ENCODE data around the gene APOE.

Gene APOE

GRCh38 chr19:44900328-44901244 lies 5.0 kb upstream of the APOE start:
- peaks cover 49% of the 10 kb centered on the region for H3K36me3 ChIP-seq (replicated peaks; ENCODE audit: low read depth, low read length)

DNA sequence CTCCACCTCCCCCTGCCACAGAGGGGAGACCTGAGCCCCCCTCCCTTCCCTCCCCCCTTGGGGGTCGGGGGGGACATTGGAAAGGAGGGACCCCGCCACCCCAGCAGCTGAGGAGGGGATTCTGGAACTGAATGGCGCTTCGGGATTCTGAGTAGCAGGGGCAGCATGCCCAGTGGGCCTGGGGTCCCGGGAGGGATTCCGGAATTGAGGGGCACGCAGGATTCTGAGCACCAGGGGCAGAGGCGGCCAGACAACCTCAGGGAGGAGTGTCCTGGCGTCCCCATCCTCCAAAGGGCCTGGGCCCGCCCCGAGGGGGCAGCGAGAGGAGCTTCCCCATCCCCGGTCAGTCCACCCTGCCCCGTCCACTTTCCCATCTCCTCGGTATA lies 2.4 kb upstream of the APOE start:
- no peaks in the 10 kb centered on the region for H3K4me1 ChIP-seq (ENCODE audit: low read length)
- 0 out of 2 replicates have a peak, but pooled peaks cover 3% of the 10 kb centered on the region for H4K20me1 ChIP-seq (ENCODE audit: insufficient read depth, low read length)
- H3K9me3 ChIP-seq (ENCODE audit: insufficient read depth, low read length): no peaks in the 10 kb centered on the region
- H3K36me3 ChIP-seq (replicated peaks; ENCODE audit: low read depth, low read length): peaks cover 25% of the 10 kb centered on the region
- no peak overlapping the region for H2AFZ ChIP-seq (ENCODE audit: low read depth, low read length)
- no peak overlapping the region for H3K4me2 ChIP-seq (ENCODE audit: low read length)
- TF ChIP-seq EZH2phosphoT487 (IDR thresholded peaks at IDR 0.05; ENCODE audit: low read depth) (no peak), CTCF (IDR thresholded peaks at IDR 0.05; ENCODE audit: low read depth, low read length) (no peak)
- H3K27ac ChIP-seq (ENCODE audit: low read length): no peak overlapping the region
- H3K79me2 ChIP-seq (ENCODE audit: low read length): no peaks in the 10 kb centered on the region
- no peak overlapping the region for H3K4me3 ChIP-seq (ENCODE audit: low read length)
- H3K9ac ChIP-seq (ENCODE audit: low read length): no peak overlapping the region
- no peaks in the 10 kb centered on the region for H3K27me3 ChIP-seq (ENCODE audit: low read depth, low read length)

More at GRCh38 chr19:44900328-44901244, 5.0 kb upstream of the APOE start:
- H3K27ac ChIP-seq (ENCODE audit: low read length): no peak overlapping the region
- no peak overlapping the region for H3K9ac ChIP-seq (ENCODE audit: low read length)
- TF ChIP-seq EZH2phosphoT487 (IDR thresholded peaks at IDR 0.05; ENCODE audit: low read depth) (no peak), CTCF (IDR thresholded peaks at IDR 0.05; ENCODE audit: low read depth, low read length) (no peak)
- H4K20me1 ChIP-seq (ENCODE audit: insufficient read depth, low read length): 0 out of 2 replicates have a peak, but pooled peaks cover 3% of the 10 kb centered on the region
- no peaks in the 10 kb centered on the region for H3K9me3 ChIP-seq (ENCODE audit: insufficient read depth, low read length)
- no peak overlapping the region for H2AFZ ChIP-seq (ENCODE audit: low read depth, low read length)
- H3K4me3 ChIP-seq (ENCODE audit: low read length): no peak overlapping the region
- H3K4me2 ChIP-seq (ENCODE audit: low read length): no peak overlapping the region
- peaks cover 17% of the 10 kb centered on the region for H3K79me2 ChIP-seq (ENCODE audit: low read length)
- no peaks in the 10 kb centered on the region for H3K27me3 ChIP-seq (ENCODE audit: low read depth, low read length)
- no peaks in the 10 kb centered on the region for H3K4me1 ChIP-seq (ENCODE audit: low read length)

GRCh38 chr19:44903602-44904425 lies 1.8 kb upstream of the APOE start:
- H3K9ac ChIP-seq (ENCODE audit: low read length): no peak overlapping the region
- H3K4me2 ChIP-seq (ENCODE audit: low read length): no peak overlapping the region
- no peak overlapping the region for H3K4me3 ChIP-seq (ENCODE audit: low read length)

More at GRCh38 chr19:44903602-44904425, 1.8 kb upstream of the APOE start:
- Histone ChIP-seq H3K36me3 (replicated peaks; ENCODE audit: low read depth, low read length) (peaks cover 24% of the 10 kb centered on the region), H2AFZ (ENCODE audit: low read depth, low read length) (no peak overlapping the region), H3K9me3 (ENCODE audit: insufficient read depth, low read length) (no peaks in the 10 kb centered on the region), H3K79me2 (ENCODE audit: low read length) (no peaks in the 10 kb centered on the region), H3K4me1 (ENCODE audit: low read length) (no peaks in the 10 kb centered on the region), H4K20me1 (ENCODE audit: insufficient read depth, low read length) (0 out of 2 replicates have a peak, but pooled peaks cover 3% of the 10 kb centered on the region), H3K27ac (ENCODE audit: low read length) (no peak overlapping the region), H3K27me3 (ENCODE audit: low read depth, low read length) (no peaks in the 10 kb centered on the region)
- TF ChIP-seq EZH2phosphoT487 (IDR thresholded peaks at IDR 0.05; ENCODE audit: low read depth): no peak
- peak; percentile 96 for TF ChIP-seq CTCF (IDR thresholded peaks at IDR 0.05; ENCODE audit: low read depth, low read length)
